ENCODE results near the gene RELL1. TPM values are rescaled to one million over a fixed set of nuclear protein-coding genes. Genes with fewer than 3 reads are reported as not detected.

RELL1 gene
- total and polyA plus RNA-seq, 3 donors from 2014 or later = 3.1 to 20.4 (median 10.2) TPM

- Histone ChIP-seq H3K27ac (no peak overlapping the region), H3K27me3 (no peaks in the 10 kb centered on the region), H3K4me1 (no peaks in the 10 kb centered on the region), H3K9me3 (no peaks in the 10 kb centered on the region), H3K4me3 (no peak overlapping the region), H3K36me3 (ENCODE audit: low read depth, missing control alignments) (no peaks in the 10 kb centered on the region)
- intact Hi-C loops (cut with DNase I; ENCODE audit: low total_unique reads) = no loop called here
- 90 to 96% methylated on average over 9 of the region's 9 CpGs for WGBS, 2 donors
- DNase-seq = no peak
- TF ChIP-seq POLR2A (IDR thresholded peaks at IDR 0.05) = no peak
- TF ChIP-seq CTCF (IDR thresholded peaks at IDR 0.05) = no peak
These were observed 98.0 kb downstream of the RELL1 start for GRCh38 chr4:37588150-37588549.

- TF ChIP-seq CTCF (IDR thresholded peaks at IDR 0.05) (no peak), POLR2A (IDR thresholded peaks at IDR 0.05) (no peak)
- Histone ChIP-seq H3K4me3 (no peak overlapping the region), H3K27ac (no peak overlapping the region), H3K36me3 (ENCODE audit: low read depth, missing control alignments) (no peaks in the 10 kb centered on the region), H3K9me3 (no peaks in the 10 kb centered on the region), H3K27me3 (no peaks in the 10 kb centered on the region), H3K4me1 (no peaks in the 10 kb centered on the region)
- 47 to 58% methylated on average over 5 to 6 of the region's 6 CpGs for WGBS, 2 donors
- DNase-seq = no peak
- intact Hi-C loops (cut with DNase I; ENCODE audit: low total_unique reads) = no loop called here
These were observed 100.0 kb downstream of the RELL1 start for GRCh38 chr4:37586194-37586593.

GRCh38 chr4:37584493-37585060 is 101.6 kb downstream of the RELL1 start:
- Histone ChIP-seq H3K9me3 (no peaks in the 10 kb centered on the region), H3K4me1 (no peaks in the 10 kb centered on the region), H3K27me3 (no peaks in the 10 kb centered on the region), H3K36me3 (ENCODE audit: low read depth, missing control alignments) (no peaks in the 10 kb centered on the region), H3K4me3 (no peak overlapping the region), H3K27ac (no peak overlapping the region)
- intact Hi-C loops (cut with DNase I; ENCODE audit: low total_unique reads) = no loop called here
- no peak for DNase-seq
- TF ChIP-seq CTCF (IDR thresholded peaks at IDR 0.05) (no peak), POLR2A (IDR thresholded peaks at IDR 0.05) (no peak)
- 62 to 83% methylated on average over 9 of the region's 9 CpGs for WGBS, 2 donors

GRCh38 chr4:37584071-37584470 is 102.1 kb downstream of the RELL1 start:
- no peak overlapping the region for H3K4me3 ChIP-seq
- intact Hi-C loops (cut with DNase I; ENCODE audit: low total_unique reads) = no loop called here
- WGBS, 2 donors = 82 to 92% methylated on average over 8 of the region's 8 CpGs
- TF ChIP-seq CTCF (IDR thresholded peaks at IDR 0.05) (no peak), POLR2A (IDR thresholded peaks at IDR 0.05) (no peak)
- no peaks in the 10 kb centered on the region for H3K36me3 ChIP-seq (ENCODE audit: low read depth, missing control alignments)
- no peak for DNase-seq
- H3K9me3 ChIP-seq = no peaks in the 10 kb centered on the region
- no peaks in the 10 kb centered on the region for H3K4me1 ChIP-seq
- H3K27ac ChIP-seq = no peak overlapping the region
- no peaks in the 10 kb centered on the region for H3K27me3 ChIP-seq

GRCh38 chr4:37573566-37573965 is 112.6 kb downstream of the RELL1 start:
- Histone ChIP-seq H3K4me3 (no peak overlapping the region), H3K9me3 (no peaks in the 10 kb centered on the region), H3K27me3 (no peaks in the 10 kb centered on the region), H3K27ac (no peak overlapping the region), H3K4me1 (no peaks in the 10 kb centered on the region), H3K36me3 (ENCODE audit: low read depth, missing control alignments) (no peaks in the 10 kb centered on the region)
- intact Hi-C loops (cut with DNase I; ENCODE audit: low total_unique reads) = no loop called here
- no peak for TF ChIP-seq CTCF (IDR thresholded peaks at IDR 0.05)
- TF ChIP-seq POLR2A (IDR thresholded peaks at IDR 0.05) = no peak
- no peak for DNase-seq
